DOHH2 (cell line): Measurements from ENCODE around the gene CHORDC1.
"Not testable (repeated sequence)": the region's sequence is repeated elsewhere in the genome, so short reads cannot be mapped to it uniquely, and the experiment has no call there.

Experiments used
- H3F3A ChIP-seq: fragments of 200-600 bp; sonication (generic), shearing (Covaris generic); 2 replicates; pipeline ENCODE4 v1.6.0; 2016; ENCODE audit warnings: antibody characterized with exemption, mild to moderate bottlenecking; ENCODE audit not compliant: control insufficient read depth, insufficient read depth
- H3K27ac ChIP-seq: fragments of 200-600 bp; sonication (generic); 2 replicates; pipeline ENCODE4 v1.5.1; 2014; ENCODE audit warnings: low read depth, mild to moderate bottlenecking, low read length, moderate library complexity
- H3K27me3 ChIP-seq: fragments of 200-600 bp; sonication (generic); 2 replicates; pipeline ENCODE4 v1.6.1; 2014; ENCODE audit warnings: mild to moderate bottlenecking, low read length, mixed read lengths; ENCODE audit not compliant: control insufficient read depth
- H3K36me3 ChIP-seq: fragments of 200-600 bp; sonication (generic); 2 replicates; pipeline ENCODE4 v1.6.1; 2014; ENCODE audit warnings: mild to moderate bottlenecking, low read length, moderate library complexity, mixed read lengths; ENCODE audit not compliant: control insufficient read depth
- H3K4me1 ChIP-seq: fragments of 200-600 bp; sonication (generic); 2 replicates; pipeline ENCODE4 v1.6.1; 2014; ENCODE audit warnings: mild to moderate bottlenecking, low read length, mixed read lengths; ENCODE audit not compliant: control insufficient read depth
- H3K4me2 ChIP-seq: fragments of 200-600 bp; sonication (generic); 2 replicates; pipeline ENCODE4 v1.6.0; 2014; ENCODE audit warnings: mild to moderate bottlenecking, low read length, moderate library complexity
- H3K4me3 ChIP-seq: fragments of 200-600 bp; sonication (generic); 2 replicates; pipeline ENCODE4 v1.5.1; 2014; ENCODE audit warnings: mild to moderate bottlenecking, low read length, mixed read lengths
- H3K79me2 ChIP-seq: fragments of 200-600 bp; sonication (generic); 2 replicates; pipeline ENCODE4 v1.6.1; 2014; ENCODE audit warnings: mild to moderate bottlenecking, low read length, mixed read lengths; ENCODE audit not compliant: control insufficient read depth
- H3K9me2 ChIP-seq: fragments of 200-600 bp; sonication (generic); replicated peaks from 2 replicates; pipeline ENCODE4 v1.6.1; 2014; ENCODE audit warnings: mild to moderate bottlenecking, low read length, mixed read lengths; ENCODE audit not compliant: control insufficient read depth
- H3K9me3 ChIP-seq: fragments of 200-600 bp; sonication (generic); 2 replicates; pipeline ENCODE4 v1.6.1; 2014; ENCODE audit warnings: antibody characterized with exemption, low read length, mixed read lengths; ENCODE audit not compliant: control insufficient read depth, insufficient read depth
- H4K20me1 ChIP-seq: fragments of 200-600 bp; sonication (generic); 2 replicates; pipeline ENCODE4 v1.6.0; 2014; ENCODE audit warnings: low read depth, mild to moderate bottlenecking, antibody characterized with exemption, low read length, moderate library complexity; ENCODE audit not compliant: control insufficient read depth, insufficient read depth
- EZH2phosphoT487 ChIP-seq: fragments of 200-600 bp; sonication (generic); IDR thresholded peaks from 2 replicates; pipeline ENCODE4 v1.6.1; 2017; ENCODE audit warnings: borderline replicate concordance, mild to moderate bottlenecking, antibody characterized with exemption, low read length, moderate library complexity, mixed read lengths
- TF ChIP-seq, protein P1 (sequence below): fragments of 200-600 bp; sonication (generic); IDR thresholded peaks from one replicate; pipeline ENCODE4 v1.5.1; 2014; ENCODE audit warnings: antibody characterized with exemption, mild to moderate bottlenecking, low read depth, low read length; ENCODE audit not compliant: poor library complexity, severe bottlenecking

CHORDC1 gene

DNA sequence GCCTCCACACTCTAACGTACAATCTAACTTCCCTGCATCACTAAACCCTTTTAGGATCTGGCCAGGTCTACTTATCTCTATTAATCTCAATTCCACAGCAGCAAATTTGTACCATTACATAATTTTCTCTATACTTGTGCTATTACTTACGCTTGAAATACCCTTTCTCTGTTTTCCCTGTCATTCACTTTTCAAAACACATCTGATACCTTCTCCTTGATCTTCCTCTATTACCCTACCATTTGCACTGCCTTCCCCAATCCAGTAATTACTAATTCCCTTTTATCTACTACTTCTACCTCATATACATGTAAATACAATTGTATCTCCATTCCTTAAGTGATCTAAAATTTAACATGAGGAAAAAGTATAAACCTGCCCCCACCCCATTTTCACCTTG is 14.0 kb downstream of the CHORDC1 start:
- Histone ChIP-seq H3K9me2 (no peaks in the 10 kb centered on the region), H3K79me2 (peaks cover 30% of the 10 kb centered on the region), H3K4me1 (peaks cover 23% of the 10 kb centered on the region), H3K4me3 (no peak overlapping the region), H4K20me1 (peaks cover 4% of the 10 kb centered on the region; the same call in 1 of the 2 replicates), H3K27me3 (no peaks in the 10 kb centered on the region), H3F3A (peaks cover 27% of the 10 kb centered on the region), H3K27ac (no peak overlapping the region), H3K4me2 (no peak overlapping the region), H3K9me3 (no peaks in the 10 kb centered on the region), H3K36me3 (peaks cover 94% of the 10 kb centered on the region)
- TF ChIP-seq EZH2phosphoT487 = no peak
- TF ChIP-seq, protein P1, sequence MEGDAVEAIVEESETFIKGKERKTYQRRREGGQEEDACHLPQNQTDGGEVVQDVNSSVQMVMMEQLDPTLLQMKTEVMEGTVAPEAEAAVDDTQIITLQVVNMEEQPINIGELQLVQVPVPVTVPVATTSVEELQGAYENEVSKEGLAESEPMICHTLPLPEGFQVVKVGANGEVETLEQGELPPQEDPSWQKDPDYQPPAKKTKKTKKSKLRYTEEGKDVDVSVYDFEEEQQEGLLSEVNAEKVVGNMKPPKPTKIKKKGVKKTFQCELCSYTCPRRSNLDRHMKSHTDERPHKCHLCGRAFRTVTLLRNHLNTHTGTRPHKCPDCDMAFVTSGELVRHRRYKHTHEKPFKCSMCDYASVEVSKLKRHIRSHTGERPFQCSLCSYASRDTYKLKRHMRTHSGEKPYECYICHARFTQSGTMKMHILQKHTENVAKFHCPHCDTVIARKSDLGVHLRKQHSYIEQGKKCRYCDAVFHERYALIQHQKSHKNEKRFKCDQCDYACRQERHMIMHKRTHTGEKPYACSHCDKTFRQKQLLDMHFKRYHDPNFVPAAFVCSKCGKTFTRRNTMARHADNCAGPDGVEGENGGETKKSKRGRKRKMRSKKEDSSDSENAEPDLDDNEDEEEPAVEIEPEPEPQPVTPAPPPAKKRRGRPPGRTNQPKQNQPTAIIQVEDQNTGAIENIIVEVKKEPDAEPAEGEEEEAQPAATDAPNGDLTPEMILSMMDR = no peak

DNA sequence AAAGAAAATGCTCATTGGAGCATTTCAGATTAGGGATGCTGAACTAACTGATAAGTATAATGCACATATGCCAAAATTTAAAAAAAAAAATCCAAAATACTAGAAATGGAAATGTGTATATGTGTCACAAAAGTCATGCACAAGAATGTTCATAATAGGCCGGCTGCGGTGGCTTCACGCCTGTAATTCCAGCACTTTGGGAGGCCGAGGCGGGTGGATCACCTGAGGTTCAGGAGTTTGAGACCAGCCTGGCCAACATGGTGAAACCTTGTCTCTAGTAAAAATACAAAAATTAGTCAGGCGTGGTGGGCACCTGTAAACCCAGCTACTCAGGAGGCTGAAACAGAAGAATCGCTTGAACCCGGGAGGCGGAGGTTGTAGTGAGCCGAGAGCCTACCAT is 14.9 kb downstream of the CHORDC1 start:
- not testable (repeated sequence) for H3K9me2 ChIP-seq, H3K27me3 ChIP-seq, H4K20me1 ChIP-seq, H3K4me3 ChIP-seq, H3K9me3 ChIP-seq, H3K4me2 ChIP-seq, H3K27ac ChIP-seq
- Histone ChIP-seq H3F3A (peaks cover 27% of the 10 kb centered on the region), H3K4me1 (peaks cover 23% of the 10 kb centered on the region), H3K79me2 (peaks cover 22% of the 10 kb centered on the region), H3K36me3 (peaks cover 94% of the 10 kb centered on the region)

- TF ChIP-seq EZH2phosphoT487 = no peak
- TF ChIP-seq, protein P1 = peak; percentile 81
- peaks cover 24% of the 10 kb centered on the region for H3F3A ChIP-seq
- peak overlapping the region; percentile 46 for H3K4me2 ChIP-seq
- H3K27ac ChIP-seq = peak overlapping the region; percentile 49
- H3K9me2 ChIP-seq = no peaks in the 10 kb centered on the region
- H3K27me3 ChIP-seq = no peaks in the 10 kb centered on the region
- H3K36me3 ChIP-seq = peaks cover 88% of the 10 kb centered on the region
- 0 out of 2 replicates have a peak, but pooled peaks cover 4% of the 10 kb centered on the region for H3K79me2 ChIP-seq
- H3K4me1 ChIP-seq = peaks cover 23% of the 10 kb centered on the region
- no peaks in the 10 kb centered on the region for H3K9me3 ChIP-seq
- H4K20me1 ChIP-seq = no peaks in the 10 kb centered on the region
- peak overlapping the region; percentile 3; the same call in 1 of the 2 replicates for H3K4me3 ChIP-seq
Observed at GRCh38 chr11:90204832-90205646, 17.8 kb downstream of the CHORDC1 start.

- no peak overlapping the region for H3K4me2 ChIP-seq
- peaks cover 24% of the 10 kb centered on the region for H3F3A ChIP-seq
- H4K20me1 ChIP-seq = no peaks in the 10 kb centered on the region
- H3K4me3 ChIP-seq = no peak overlapping the region
- H3K79me2 ChIP-seq = 0 out of 2 replicates have a peak, but pooled peaks cover 4% of the 10 kb centered on the region
- no peak for TF ChIP-seq EZH2phosphoT487
- H3K27ac ChIP-seq = no peak overlapping the region
- peaks cover 81% of the 10 kb centered on the region for H3K36me3 ChIP-seq
- no peaks in the 10 kb centered on the region for H3K27me3 ChIP-seq
- H3K4me1 ChIP-seq = peaks cover 23% of the 10 kb centered on the region
- H3K9me2 ChIP-seq = no peaks in the 10 kb centered on the region
- no peaks in the 10 kb centered on the region for H3K9me3 ChIP-seq
Observed at GRCh38 chr11:90204407-90204806, 18.4 kb downstream of the CHORDC1 start.
